IPS-18a (cell line): ENCODE data around the gene LUZP4.
"Not testable (repeated sequence)": the region's sequence is repeated elsewhere in the genome, so short reads cannot be mapped to it uniquely, and the experiment has no call there.

Source experiments
- H3K27ac ChIP-seq: one replicate; pipeline ENCODE4 v1.5.1; 2013; ENCODE audit warnings: low read length
- H3K27me3 ChIP-seq: one replicate; pipeline ENCODE4 v1.6.1; 2013; ENCODE audit warnings: mild to moderate bottlenecking, low read length; ENCODE audit not compliant: control insufficient read depth, insufficient read depth
- H3K36me3 ChIP-seq: one replicate; pipeline ENCODE4 v1.6.1; 2013; ENCODE audit warnings: low read depth, low read length; ENCODE audit not compliant: control insufficient read depth
- H3K4me1 ChIP-seq: one replicate; pipeline ENCODE4 v1.6.1; 2013; ENCODE audit warnings: low read depth, low read length; ENCODE audit not compliant: control insufficient read depth
- H3K4me3 ChIP-seq: one replicate; pipeline ENCODE4 v1.5.1; 2013; ENCODE audit warnings: low read length
- H3K9ac ChIP-seq: one replicate; pipeline ENCODE4 v1.6.1; 2013; ENCODE audit warnings: mild to moderate bottlenecking, low read length, moderate library complexity
- H3K9me3 ChIP-seq: one replicate; pipeline ENCODE4 v1.6.1; 2013; ENCODE audit warnings: low read depth, low read length; ENCODE audit not compliant: control insufficient read depth

The LUZP4 gene

GRCh38 chrX:115284877-115285276, 4.6 kb upstream of the LUZP4 start:
- no peaks in the 10 kb centered on the region for H3K9me3 ChIP-seq
- H3K9ac ChIP-seq = no peak overlapping the region
- H3K4me1 ChIP-seq = no peaks in the 10 kb centered on the region
- H3K27ac ChIP-seq = no peak overlapping the region
- H3K27me3 ChIP-seq = no peaks in the 10 kb centered on the region
- H3K4me3 ChIP-seq = no peak overlapping the region
- no peaks in the 10 kb centered on the region for H3K36me3 ChIP-seq

DNA sequence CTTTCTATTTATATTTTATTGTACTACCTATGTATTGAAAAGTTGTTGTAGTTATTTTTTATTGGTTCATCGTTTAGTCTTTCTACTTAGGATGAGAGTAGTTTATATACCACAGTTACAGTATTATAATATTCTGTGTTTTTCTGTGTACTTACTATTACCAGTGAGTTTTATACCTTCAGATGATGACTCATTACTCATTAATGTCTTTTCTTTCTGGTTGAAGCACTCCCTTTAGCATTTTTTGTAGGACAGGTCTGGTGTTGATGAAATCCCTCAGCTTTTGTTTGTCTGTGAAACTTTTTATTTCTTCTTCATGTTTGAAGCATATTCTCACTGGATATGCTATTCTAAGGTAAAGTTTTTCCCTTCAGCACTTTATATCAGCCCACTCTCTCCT, 7.7 kb downstream of the LUZP4 start:
- Histone ChIP-seq H3K9ac (no peak overlapping the region), H3K4me3 (no peak overlapping the region)

DNA sequence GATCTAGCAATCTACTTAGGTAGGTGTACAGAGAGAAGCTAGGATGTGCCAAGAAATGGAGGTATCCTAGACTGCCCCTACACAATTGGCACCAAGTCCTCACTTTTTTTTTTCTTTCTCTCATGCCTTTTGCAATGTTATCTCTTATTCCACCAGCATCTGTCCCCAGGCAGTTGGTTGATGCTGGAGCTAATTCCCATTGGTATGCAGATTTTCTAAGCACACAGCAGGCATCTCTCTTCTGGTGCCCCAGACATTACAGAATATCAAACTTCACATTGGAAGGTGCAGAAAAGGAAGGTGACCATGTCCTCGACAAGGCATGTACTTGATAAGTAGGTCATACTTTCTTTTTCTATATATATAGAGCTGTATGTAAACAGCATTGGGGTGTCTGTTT, 21.6 kb downstream of the LUZP4 start:
- Histone ChIP-seq H3K9me3 (peaks cover 7% of the 10 kb centered on the region), H3K36me3 (no peaks in the 10 kb centered on the region), H3K27ac (no peak overlapping the region), H3K4me1 (peaks cover 21% of the 10 kb centered on the region), H3K4me3 (peak overlapping the region; percentile 21), H3K9ac (no peak overlapping the region), H3K27me3 (peaks cover 11% of the 10 kb centered on the region)

More for the DNA sequence above, 7.7 kb downstream of the LUZP4 start:
- no peaks in the 10 kb centered on the region for H3K27me3 ChIP-seq
- no peaks in the 10 kb centered on the region for H3K4me1 ChIP-seq
- no peaks in the 10 kb centered on the region for H3K36me3 ChIP-seq
- no peak overlapping the region for H3K27ac ChIP-seq
- H3K9me3 ChIP-seq = no peaks in the 10 kb centered on the region

GRCh38 chrX:115311601-115312001, 22.1 kb downstream of the LUZP4 start:
- Histone ChIP-seq H3K27me3 (peaks cover 11% of the 10 kb centered on the region), H3K4me1 (peaks cover 21% of the 10 kb centered on the region), H3K36me3 (no peaks in the 10 kb centered on the region), H3K9me3 (peaks cover 10% of the 10 kb centered on the region), H3K9ac (peak overlapping the region; percentile 16), H3K27ac (no peak overlapping the region), H3K4me3 (peak overlapping the region; percentile 21)

GRCh38 chrX:115318139-115318538, 28.6 kb downstream of the LUZP4 start:
- Histone ChIP-seq H3K27ac (no peak overlapping the region), H3K9me3 (peaks cover 17% of the 10 kb centered on the region), H3K4me3 (no peak overlapping the region), H3K36me3 (no peaks in the 10 kb centered on the region), H3K9ac (peak overlapping the region; percentile 19), H3K27me3 (no peaks in the 10 kb centered on the region), H3K4me1 (peaks cover 15% of the 10 kb centered on the region)

DNA sequence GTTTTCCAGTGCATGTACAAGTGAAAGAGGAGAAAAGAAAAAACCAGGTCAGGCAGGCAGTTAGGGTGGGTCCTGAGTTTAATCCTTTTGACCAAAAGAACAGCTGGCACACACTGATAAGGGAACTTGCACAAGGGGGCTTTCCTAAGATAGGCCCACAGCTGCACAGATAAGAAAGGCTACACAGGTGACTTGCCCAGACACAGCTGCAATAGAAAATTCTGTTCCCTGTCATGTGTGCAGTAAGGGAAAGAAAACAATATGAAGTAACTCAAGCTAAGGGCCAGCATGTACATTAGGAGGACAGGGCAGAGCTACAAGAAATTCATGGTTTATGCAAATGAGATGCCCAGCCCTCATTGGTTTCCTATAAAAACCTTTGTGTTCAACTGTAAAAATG, 32.9 kb downstream of the LUZP4 start:
- Histone ChIP-seq H3K36me3 (no peaks in the 10 kb centered on the region), H3K4me1 (peaks cover 15% of the 10 kb centered on the region), H3K9me3 (peaks cover 7% of the 10 kb centered on the region), H3K27ac (no peak overlapping the region), H3K27me3 (no peaks in the 10 kb centered on the region), H3K4me3 (no peak overlapping the region), H3K9ac (no peak overlapping the region)

DNA sequence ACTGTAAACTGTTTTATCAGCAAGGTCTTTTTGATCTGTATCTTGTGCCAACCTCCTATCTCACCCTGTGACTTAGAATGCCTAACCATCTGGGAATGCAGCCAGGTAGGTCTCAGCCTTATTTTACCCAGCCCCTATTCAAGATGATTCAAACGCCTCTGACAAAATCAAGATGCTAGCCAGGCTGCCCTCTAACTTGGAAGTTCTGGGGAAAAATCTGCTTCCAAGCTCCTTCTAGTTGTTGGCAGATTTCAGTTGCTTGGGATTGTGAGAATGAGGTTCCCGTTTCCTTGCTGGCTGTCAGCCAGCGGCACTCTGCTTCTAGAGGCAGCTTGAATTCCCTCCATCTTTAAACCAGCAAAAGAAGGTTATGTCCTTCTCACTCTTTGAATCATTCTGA, 34.7 kb downstream of the LUZP4 start:
- peaks cover 7% of the 10 kb centered on the region for H3K9me3 ChIP-seq
- H3K4me1 ChIP-seq = no peaks in the 10 kb centered on the region
- H3K4me3 ChIP-seq = no peak overlapping the region
- H3K9ac ChIP-seq = no peak overlapping the region
- H3K27ac ChIP-seq = no peak overlapping the region
- no peaks in the 10 kb centered on the region for H3K27me3 ChIP-seq
- H3K36me3 ChIP-seq = no peaks in the 10 kb centered on the region

GRCh38 chrX:115329282-115329681, 39.8 kb downstream of the LUZP4 start:
- not testable (repeated sequence) for H3K9ac ChIP-seq, H3K4me3 ChIP-seq, H3K27ac ChIP-seq, H3K36me3 ChIP-seq, H3K4me1 ChIP-seq, H3K27me3 ChIP-seq, H3K9me3 ChIP-seq

DNA sequence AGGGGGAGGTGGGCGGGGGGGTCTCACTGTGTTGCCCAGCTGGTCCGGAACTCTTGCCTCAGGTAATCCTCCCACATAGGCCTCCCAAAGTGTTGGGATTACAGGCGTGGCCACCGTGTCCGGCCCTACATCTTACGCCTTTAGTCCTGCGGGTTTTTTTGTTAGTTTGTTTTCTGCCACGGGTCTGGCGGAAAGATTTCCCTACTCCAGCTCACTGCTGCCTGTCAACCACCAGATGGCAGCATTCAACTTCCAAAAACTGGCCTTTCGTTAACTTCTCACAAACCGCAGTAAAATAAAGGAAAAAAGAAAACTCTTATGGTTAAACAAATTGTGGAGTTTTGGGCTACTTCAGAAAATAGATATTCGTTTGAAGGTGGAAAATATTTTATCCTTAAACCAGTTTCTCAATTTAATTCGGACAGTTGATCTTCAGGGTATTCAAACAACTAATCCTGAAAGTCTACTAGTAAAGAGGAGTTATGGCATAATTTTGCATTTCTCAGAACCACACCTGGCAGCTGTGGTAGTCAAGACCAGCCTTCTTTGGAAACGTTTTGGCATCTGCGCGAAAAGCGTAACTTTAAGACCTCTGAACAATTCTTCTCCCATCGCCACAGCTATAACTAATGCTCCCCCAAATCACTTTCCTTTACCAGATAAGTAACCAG, 41.1 kb downstream of the LUZP4 start:
- Histone ChIP-seq H3K9me3 (no peaks in the 10 kb centered on the region), H3K4me3 (no peak overlapping the region), H3K27ac (no peak overlapping the region), H3K9ac (no peak overlapping the region), H3K36me3 (no peaks in the 10 kb centered on the region), H3K27me3 (no peaks in the 10 kb centered on the region), H3K4me1 (peaks cover 6% of the 10 kb centered on the region)

- Histone ChIP-seq H3K27me3 (no peaks in the 10 kb centered on the region), H3K9me3 (no peaks in the 10 kb centered on the region), H3K4me1 (peaks cover 6% of the 10 kb centered on the region), H3K27ac (no peak overlapping the region), H3K9ac (no peak overlapping the region), H3K36me3 (no peaks in the 10 kb centered on the region), H3K4me3 (no peak overlapping the region)
Observed at GRCh38 chrX:115332832-115333231, 43.3 kb downstream of the LUZP4 start.

GRCh38 chrX:115333446-115333845, 43.9 kb downstream of the LUZP4 start:
- H3K27me3 ChIP-seq = no peaks in the 10 kb centered on the region
- no peak overlapping the region for H3K27ac ChIP-seq
- no peaks in the 10 kb centered on the region for H3K36me3 ChIP-seq
- H3K9ac ChIP-seq = no peak overlapping the region
- peaks cover 6% of the 10 kb centered on the region for H3K4me1 ChIP-seq
- H3K4me3 ChIP-seq = no peak overlapping the region
- H3K9me3 ChIP-seq = no peaks in the 10 kb centered on the region

DNA sequence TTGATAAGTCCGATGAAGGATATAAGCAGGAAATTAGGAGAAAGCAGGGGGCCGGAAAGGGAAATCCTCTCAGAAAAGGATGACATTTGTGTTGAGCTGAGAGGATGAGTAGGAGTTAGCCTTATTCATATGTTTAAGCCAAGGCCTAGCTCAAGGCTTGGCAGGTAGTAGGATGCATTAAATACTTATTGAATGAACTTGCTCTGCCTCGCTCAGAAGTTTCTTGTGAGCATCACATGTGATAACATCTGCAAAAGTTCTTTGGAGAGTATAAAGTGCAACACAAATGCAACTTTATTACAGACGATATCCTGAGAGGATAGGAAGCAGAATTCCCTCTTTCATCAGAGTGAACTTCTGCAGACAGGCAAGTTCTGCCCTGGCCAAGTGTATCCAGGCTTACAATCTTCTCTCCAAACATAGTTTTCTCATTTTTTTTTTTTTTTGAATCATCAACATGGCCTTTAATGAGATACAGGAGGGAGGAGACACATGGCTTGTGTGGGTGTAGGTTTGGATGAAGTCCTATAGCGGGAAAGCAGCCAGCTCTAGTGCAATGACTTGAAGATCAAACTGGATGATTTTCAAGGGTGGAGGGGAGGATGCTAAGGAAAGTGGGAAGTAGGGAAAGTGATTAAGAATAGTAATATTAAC, 48.1 kb downstream of the LUZP4 start:
- no peaks in the 10 kb centered on the region for H3K4me1 ChIP-seq
- no peak overlapping the region for H3K4me3 ChIP-seq
- H3K9ac ChIP-seq = no peak overlapping the region
- H3K36me3 ChIP-seq = no peaks in the 10 kb centered on the region
- no peak overlapping the region for H3K27ac ChIP-seq
- H3K27me3 ChIP-seq = no peaks in the 10 kb centered on the region
- no peaks in the 10 kb centered on the region for H3K9me3 ChIP-seq
